Erythroblast (primary cell): ENCODE data around the gene CNGA3.

Experiments used
- DNase-seq, 2 experiments: peaks; one replicate each; lab custom pipeline; 2025; lab: John Stamatoyannopoulos, UW
- GATA1 ChIP-seq: IDR thresholded peaks from 2 replicates; pipeline ENCODE4 v1.6.1; 2011; ENCODE audit warnings: low read depth, mild to moderate bottlenecking, control low read depth, low read length, moderate library complexity
- POLR2A ChIP-seq: IDR thresholded peaks from 2 replicates; pipeline ENCODE4 v1.6.1; 2011; ENCODE audit warnings: mild to moderate bottlenecking, low read length

CNGA3 gene

DNA sequence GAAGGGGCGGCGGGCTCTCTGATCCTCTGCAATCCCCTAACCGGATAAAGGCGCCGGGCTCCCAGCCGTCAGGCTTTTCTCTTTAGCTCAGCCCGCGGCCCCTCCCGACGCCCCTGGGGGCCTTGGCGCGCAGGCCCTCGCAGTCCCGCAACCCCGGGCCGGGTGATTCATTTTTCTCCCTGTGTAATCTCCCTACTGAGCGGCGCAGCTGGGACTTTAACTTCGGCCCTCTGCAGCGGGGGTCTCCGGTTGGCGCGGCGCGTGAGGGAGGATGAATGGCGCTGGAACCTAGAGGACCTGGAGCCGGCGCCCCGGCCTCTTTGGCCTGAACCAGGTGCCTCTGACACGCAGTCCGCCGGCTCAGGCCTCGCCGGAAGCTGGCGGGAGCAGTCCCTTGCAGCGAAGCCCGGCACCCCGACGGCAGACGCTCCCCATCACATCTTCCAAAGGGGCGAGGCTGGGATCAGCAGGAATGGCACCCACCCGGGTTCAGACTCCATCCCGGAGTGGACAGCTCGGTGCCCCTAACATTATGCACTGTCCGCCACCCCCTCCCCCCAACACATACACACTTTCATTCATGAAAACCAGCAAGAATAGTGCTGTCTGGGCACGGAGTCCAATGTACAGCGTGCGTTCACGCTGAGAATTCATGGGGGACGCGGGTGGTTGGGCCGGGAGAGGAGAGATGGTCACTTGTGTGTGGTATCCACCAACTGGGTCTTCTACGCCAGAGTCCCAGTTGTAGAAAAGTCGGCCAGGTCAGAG lies 1.2 kb downstream of the CNGA3 start:
- TF ChIP-seq POLR2A (no peak), GATA1 (no peak)
- no peak for DNase-seq

GRCh38 chr2:98348066-98348561 lies 1.9 kb downstream of the CNGA3 start:
- DNase-seq: no peak
- TF ChIP-seq GATA1: no peak
- no peak for TF ChIP-seq POLR2A

GRCh38 chr2:98350411-98350810 lies 4.2 kb downstream of the CNGA3 start:
- TF ChIP-seq POLR2A (no peak), GATA1 (no peak)
- DNase-seq: no peak

- TF ChIP-seq GATA1: no peak
- no peak for TF ChIP-seq POLR2A
- no peak for DNase-seq
Measured at GRCh38 chr2:98355881-98356280, 9.6 kb downstream of the CNGA3 start.

DNA sequence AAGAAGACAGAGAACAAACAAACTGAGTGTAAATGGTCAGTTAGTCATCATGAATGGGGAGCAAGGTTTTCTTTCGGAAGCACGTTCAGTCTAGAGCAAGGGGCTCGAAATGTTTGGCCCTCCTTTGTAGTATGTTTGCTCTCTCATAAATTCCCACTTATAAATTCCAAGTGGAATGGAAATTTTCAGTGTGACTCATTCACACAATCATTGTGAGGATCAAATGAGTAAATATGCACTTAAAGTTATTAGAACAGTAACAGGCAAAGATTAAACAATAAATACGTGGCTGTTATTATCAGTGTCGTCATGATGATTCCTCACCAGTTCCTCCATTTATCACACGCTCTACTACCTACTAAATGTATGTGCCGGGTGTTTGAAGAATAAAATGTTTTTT lies 10.5 kb downstream of the CNGA3 start:
- no peak for DNase-seq
- no peak for TF ChIP-seq GATA1
- TF ChIP-seq POLR2A: no peak

DNA sequence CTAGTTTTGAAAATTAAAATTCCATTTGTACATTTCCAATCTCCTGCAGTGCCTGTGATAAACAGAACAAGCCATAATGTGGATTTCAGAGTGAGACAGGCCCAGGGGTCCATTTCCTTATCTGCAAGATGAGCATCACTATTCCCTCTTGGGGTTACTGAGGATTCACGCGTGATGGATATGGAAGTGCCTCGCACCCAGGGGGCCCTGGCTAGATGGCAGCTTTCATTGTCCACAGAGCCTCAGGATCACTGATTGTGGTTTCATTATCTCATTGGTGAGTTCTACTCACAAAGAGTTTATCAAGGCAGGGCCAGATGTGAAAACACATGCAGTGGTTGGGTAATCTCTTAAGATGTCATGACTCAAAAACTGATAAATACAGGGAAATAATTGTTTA lies 11.6 kb downstream of the CNGA3 start:
- no peak for TF ChIP-seq GATA1
- TF ChIP-seq POLR2A: no peak
- DNase-seq: no peak

- DNase-seq: no peak
- TF ChIP-seq GATA1 (no peak), POLR2A (no peak)
Measured at GRCh38 chr2:98359986-98360385, 13.7 kb downstream of the CNGA3 start.

DNA sequence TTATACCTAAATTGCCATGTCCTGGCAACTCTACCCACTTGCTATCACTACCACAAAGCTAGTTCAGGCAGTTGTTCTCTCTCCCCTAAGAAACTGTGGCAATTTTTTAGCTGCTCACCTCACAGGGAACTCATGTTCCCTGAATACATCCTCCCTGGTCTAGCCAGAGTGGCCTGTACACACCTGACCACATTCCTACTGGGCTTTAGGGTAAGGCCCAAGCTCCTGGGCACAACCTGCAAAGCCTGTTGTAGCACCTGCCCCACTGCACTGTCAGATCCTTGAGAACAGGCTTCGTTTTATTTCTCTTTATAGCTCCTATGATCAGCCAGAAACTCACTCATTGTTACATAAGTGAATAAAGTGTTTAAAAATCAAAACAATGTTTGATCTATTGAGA lies 21.5 kb downstream of the CNGA3 start:
- TF ChIP-seq POLR2A: no peak
- TF ChIP-seq GATA1: no peak

GRCh38 chr2:98369710-98370239 lies 23.5 kb downstream of the CNGA3 start:
- DNase-seq: no peak
- TF ChIP-seq POLR2A: no peak
- TF ChIP-seq GATA1: no peak

More for the DNA sequence above, 21.5 kb downstream of the CNGA3 start:
- no peak for DNase-seq

DNA sequence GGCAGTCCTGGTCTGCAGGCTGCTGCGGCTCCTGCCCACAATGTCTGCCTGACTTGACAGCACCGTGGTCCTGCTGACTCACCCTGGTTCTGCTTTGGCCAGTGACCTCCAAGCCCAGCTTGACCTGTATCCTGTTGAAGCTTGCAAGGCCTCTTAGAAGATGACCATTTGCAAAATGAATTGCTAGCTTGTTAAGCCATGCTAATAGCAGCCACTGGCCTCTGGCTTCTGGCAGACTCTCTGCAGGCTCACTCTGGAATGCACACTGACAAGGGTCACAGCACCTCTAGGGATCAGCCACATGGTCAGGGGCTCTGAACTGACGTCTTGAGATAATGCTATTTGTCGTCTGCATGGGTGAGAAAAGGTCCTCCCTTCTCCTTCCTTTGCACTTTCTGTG lies 25.9 kb downstream of the CNGA3 start:
- DNase-seq: no peak
- TF ChIP-seq GATA1 (no peak), POLR2A (no peak)

DNA sequence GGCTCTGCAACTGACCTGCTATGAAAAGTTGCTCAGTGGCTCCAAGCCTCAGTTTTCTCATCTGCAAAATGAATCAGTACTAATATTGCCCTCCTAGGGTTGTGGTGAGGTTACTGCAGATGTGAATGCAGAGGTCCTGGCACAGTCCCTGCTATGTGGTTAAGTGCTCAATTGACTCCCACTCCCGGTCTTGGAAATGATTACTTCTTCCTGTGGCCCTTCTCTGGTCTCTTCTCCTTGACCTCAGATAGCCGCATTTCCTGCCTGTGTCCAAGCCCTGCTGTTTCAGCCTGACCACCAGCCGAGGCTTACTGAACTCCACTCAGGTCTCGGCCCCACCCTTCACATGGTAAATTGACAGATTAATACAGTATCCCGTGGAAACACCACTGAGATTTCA lies 26.3 kb downstream of the CNGA3 start:
- DNase-seq: no peak
- TF ChIP-seq POLR2A: no peak
- no peak for TF ChIP-seq GATA1

GRCh38 chr2:98374286-98374685 lies 28.0 kb downstream of the CNGA3 start:
- DNase-seq: no peak
- no peak for TF ChIP-seq POLR2A
- no peak for TF ChIP-seq GATA1

GRCh38 chr2:98374958-98375570 lies 28.8 kb downstream of the CNGA3 start:
- DNase-seq: no peak
- TF ChIP-seq POLR2A: no peak
- TF ChIP-seq GATA1: no peak

- DNase-seq: no peak
- TF ChIP-seq GATA1: no peak
- TF ChIP-seq POLR2A: no peak
Measured at GRCh38 chr2:98376301-98376910, 30.1 kb downstream of the CNGA3 start.
